Suppressor macrophage (primary cell): ENCODE measurements around the gene FXYD5.
"Not testable (repeated sequence)": the region's sequence is repeated elsewhere in the genome, so short reads cannot be mapped to it uniquely, and the experiment has no call there.

ENCODE experiments used
- DNase-seq, 4 experiments: peaks; one replicate each; pipeline ENCODE4 v3.0.0-alpha.2; 2020 to 2022

The FXYD5 gene

GRCh38 chr19:35138305-35138892, 16.1 kb upstream of the FXYD5 start, which contains the start of gene FXYD1:
Gene FXYD1 (plus strand): TSS chr19:35138824. CDS start chr19:35140080, 1,256 bp downstream.
- no peak for DNase-seq

- no peak for DNase-seq
Measured at GRCh38 chr19:35140207-35140961, 14.2 kb upstream of the FXYD5 start.

- DNase-seq: peak; percentile 89 to 96 (median 92)
Measured at GRCh38 chr19:35140962-35141836, 13.3 kb upstream of the FXYD5 start.

GRCh38 chr19:35141837-35142605, 12.5 kb upstream of the FXYD5 start:
- DNase-seq: peak in 3 of 4 experiments; percentile 49 to 70 (median 61)

GRCh38 chr19:35142606-35143230, 11.8 kb upstream of the FXYD5 start:
- DNase-seq: peak; percentile 44 to 80 (median 68)

GRCh38 chr19:35143231-35143715, 11.3 kb upstream of the FXYD5 start, which contains the start of gene FXYD7:
Gene FXYD7 (plus strand): TSS chr19:35143255. CDS start chr19:35143334, 79 bp downstream.
- DNase-seq: no peak

GRCh38 chr19:35143818-35144217, 10.7 kb upstream of the FXYD5 start:
- no peak for DNase-seq

- no peak for DNase-seq
Measured at GRCh38 chr19:35144259-35144599, 10.3 kb upstream of the FXYD5 start.

- no peak for DNase-seq
Measured at GRCh38 chr19:35144600-35145436, 9.7 kb upstream of the FXYD5 start.

- DNase-seq: peak; percentile 24 to 54 (median 48)
Measured at GRCh38 chr19:35146746-35147459, 7.6 kb upstream of the FXYD5 start.

- no peak for DNase-seq
Measured at GRCh38 chr19:35149463-35149862, 5.1 kb upstream of the FXYD5 start.

GRCh38 chr19:35150445-35150844, 4.1 kb upstream of the FXYD5 start:
- DNase-seq: no peak

GRCh38 chr19:35151273-35152065, 3.1 kb upstream of the FXYD5 start:
- no peak for DNase-seq

- DNase-seq: not testable (repeated sequence)
Measured at GRCh38 chr19:35153129-35153522, 1.4 kb upstream of the FXYD5 start.

- peak; percentile 29 to 72 (median 56) for DNase-seq
Measured at GRCh38 chr19:35153701-35154524, 622 bp upstream of the FXYD5 start.

GRCh38 chr19:35155441-35155840, 906 bp downstream of the FXYD5 start:
- peak; percentile 33 to 64 (median 54) for DNase-seq

GRCh38 chr19:35155981-35156672, 1.6 kb downstream of the FXYD5 start:
- DNase-seq: no peak

- DNase-seq: no peak
Measured at GRCh38 chr19:35156673-35157014, 2.1 kb downstream of the FXYD5 start.
